ENCODE measurements around the gene SMCO3. TPM values are rescaled to one million over a fixed set of nuclear protein-coding genes. Genes with fewer than 3 reads are reported as not detected.

The SMCO3 gene
- total and polyA plus RNA-seq, 10 of the 15 experiments (the other 5 are each of a cell fraction or from before 2014, with no cell fraction given): 0.05 to 0.35 (median 0.10) TPM; not detected in 6

DNA sequence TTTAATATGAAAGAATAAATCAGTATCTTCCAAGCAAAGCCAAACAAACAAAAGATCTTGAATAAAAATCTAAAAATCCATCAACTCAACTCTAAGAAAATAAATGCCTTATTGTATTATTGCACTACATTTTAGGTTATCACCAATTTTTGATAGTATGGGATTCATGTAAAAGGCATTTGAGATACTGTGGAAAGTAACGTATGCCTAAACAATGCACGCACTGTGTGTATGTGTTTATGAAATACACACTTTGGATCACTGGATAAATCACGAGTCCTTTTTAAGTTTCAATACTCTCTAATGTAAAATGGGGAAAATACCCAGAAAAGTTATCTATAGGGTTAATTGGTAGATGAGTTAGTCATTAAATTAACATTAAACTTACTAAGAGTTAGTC, 28.4 kb downstream of the SMCO3 start:
- ChIA-PET CTCF (interaction anchor here (2.4 kb wide), 1 partner anchor 10 kb away, joined by 11 read pairs; a partner anchor contains a TSS), POLR2A (interaction anchor here (1.1 kb wide), 1 partner anchor 17 kb away, joined by 5 read pairs; no protein-coding TSS in a partner anchor), SMC1A (ENCODE audit: uncharacterized antibody, unreplicated experiment) (interaction anchor here (0.7 to 2.6 kb wide), 2 partner anchors 12 to 49 kb away, joined by 3 to 8 read pairs; no protein-coding TSS in a partner anchor), RAD21 (ENCODE audit: unreplicated experiment) (no interaction called here)
- in situ Hi-C loops (cut with MboI): loop anchor here (25.0 kb wide), 2 partner anchors 1102 to 1973 kb away; partner anchors contain the start of genes DDX47 and STRAP
- Histone ChIP-seq H3K27ac (ENCODE audit: control insufficient read depth, insufficient read depth) (no peak overlapping the region), H3K9me3 (replicated peaks; ENCODE audit: control insufficient read depth, insufficient read depth, low read length) (no peaks in the 10 kb centered on the region), H2AFZ (ENCODE audit: control insufficient read depth, low read depth, low read length) (no peak overlapping the region), H3K4me3 (no peak overlapping the region), H3K36me3 (ENCODE audit: control insufficient read depth in 2 of 2, insufficient read depth in 2 of 2, low read length in 1 of 2) (peaks cover 1 to 10% of the 10 kb centered on the region in 2 experiments), H3K79me2 (ENCODE audit: control insufficient read depth, insufficient read depth, low read length) (no peaks in the 10 kb centered on the region), H3K4me2 (ENCODE audit: control insufficient read depth, insufficient read depth) (no peak overlapping the region), H4K20me1 (ENCODE audit: control insufficient read depth, insufficient read depth) (no peaks in the 10 kb centered on the region), H3K27me3 (replicated peaks in 1 of 2; ENCODE audit: control insufficient read depth in 2 of 2, insufficient read depth in 2 of 2, low read length in 1 of 2) (no peaks in the 10 kb centered on the region), H3K9ac (ENCODE audit: control insufficient read depth, insufficient read depth, low read length) (no peak overlapping the region), H3K4me1 (ENCODE audit: control insufficient read depth, insufficient read depth, low read length) (no peaks in the 10 kb centered on the region)
- intact Hi-C loops (cut with micrococcal nuclease; ENCODE audit: unreplicated experiment): no loop called here
- no TSS peak for BruUV-seq (replicated peaks)
- no peak for DNase-seq (ENCODE audit: low read depth, low spot score)
- 98% methylated on average over 3 of the region's 3 CpGs for WGBS (ENCODE audit: insufficient coverage, insufficient replicate concordance, low lambda C conversion rate, missing lambda C conversion rate)
- no peak for TF ChIP-seq HDAC2 (IDR thresholded peaks at IDR 0.05)
- TF ChIP-seq CBFB (IDR thresholded peaks at IDR 0.05; ENCODE audit: low read depth): no peak
- TF ChIP-seq, protein P1, sequence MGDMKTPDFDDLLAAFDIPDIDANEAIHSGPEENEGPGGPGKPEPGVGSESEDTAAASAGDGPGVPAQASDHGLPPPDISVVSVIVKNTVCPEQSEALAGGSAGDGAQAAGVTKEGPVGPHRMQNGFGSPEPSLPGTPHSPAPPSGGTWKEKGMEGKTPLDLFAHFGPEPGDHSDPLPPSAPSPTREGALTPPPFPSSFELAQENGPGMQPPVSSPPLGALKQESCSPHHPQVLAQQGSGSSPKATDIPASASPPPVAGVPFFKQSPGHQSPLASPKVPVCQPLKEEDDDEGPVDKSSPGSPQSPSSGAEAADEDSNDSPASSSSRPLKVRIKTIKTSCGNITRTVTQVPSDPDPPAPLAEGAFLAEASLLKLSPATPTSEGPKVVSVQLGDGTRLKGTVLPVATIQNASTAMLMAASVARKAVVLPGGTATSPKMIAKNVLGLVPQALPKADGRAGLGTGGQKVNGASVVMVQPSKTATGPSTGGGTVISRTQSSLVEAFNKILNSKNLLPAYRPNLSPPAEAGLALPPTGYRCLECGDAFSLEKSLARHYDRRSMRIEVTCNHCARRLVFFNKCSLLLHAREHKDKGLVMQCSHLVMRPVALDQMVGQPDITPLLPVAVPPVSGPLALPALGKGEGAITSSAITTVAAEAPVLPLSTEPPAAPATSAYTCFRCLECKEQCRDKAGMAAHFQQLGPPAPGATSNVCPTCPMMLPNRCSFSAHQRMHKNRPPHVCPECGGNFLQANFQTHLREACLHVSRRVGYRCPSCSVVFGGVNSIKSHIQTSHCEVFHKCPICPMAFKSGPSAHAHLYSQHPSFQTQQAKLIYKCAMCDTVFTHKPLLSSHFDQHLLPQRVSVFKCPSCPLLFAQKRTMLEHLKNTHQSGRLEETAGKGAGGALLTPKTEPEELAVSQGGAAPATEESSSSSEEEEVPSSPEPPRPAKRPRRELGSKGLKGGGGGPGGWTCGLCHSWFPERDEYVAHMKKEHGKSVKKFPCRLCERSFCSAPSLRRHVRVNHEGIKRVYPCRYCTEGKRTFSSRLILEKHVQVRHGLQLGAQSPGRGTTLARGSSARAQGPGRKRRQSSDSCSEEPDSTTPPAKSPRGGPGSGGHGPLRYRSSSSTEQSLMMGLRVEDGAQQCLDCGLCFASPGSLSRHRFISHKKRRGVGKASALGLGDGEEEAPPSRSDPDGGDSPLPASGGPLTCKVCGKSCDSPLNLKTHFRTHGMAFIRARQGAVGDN (IDR thresholded peaks at IDR 0.05): no peak
- no peak for FAIRE-seq
- ATAC-seq: no peak
